HG03442 (cell line): Measurements from ENCODE around the gene WFDC1.

Experiments
- ATAC-seq: cut with Tn5 transposase; IDR thresholded peaks from one replicate; pipeline ENCODE4 v1.9.1; 2021; ENCODE audit warnings: mild to moderate bottlenecking, moderate library complexity; ENCODE audit not compliant: unreplicated experiment

WFDC1 gene

DNA sequence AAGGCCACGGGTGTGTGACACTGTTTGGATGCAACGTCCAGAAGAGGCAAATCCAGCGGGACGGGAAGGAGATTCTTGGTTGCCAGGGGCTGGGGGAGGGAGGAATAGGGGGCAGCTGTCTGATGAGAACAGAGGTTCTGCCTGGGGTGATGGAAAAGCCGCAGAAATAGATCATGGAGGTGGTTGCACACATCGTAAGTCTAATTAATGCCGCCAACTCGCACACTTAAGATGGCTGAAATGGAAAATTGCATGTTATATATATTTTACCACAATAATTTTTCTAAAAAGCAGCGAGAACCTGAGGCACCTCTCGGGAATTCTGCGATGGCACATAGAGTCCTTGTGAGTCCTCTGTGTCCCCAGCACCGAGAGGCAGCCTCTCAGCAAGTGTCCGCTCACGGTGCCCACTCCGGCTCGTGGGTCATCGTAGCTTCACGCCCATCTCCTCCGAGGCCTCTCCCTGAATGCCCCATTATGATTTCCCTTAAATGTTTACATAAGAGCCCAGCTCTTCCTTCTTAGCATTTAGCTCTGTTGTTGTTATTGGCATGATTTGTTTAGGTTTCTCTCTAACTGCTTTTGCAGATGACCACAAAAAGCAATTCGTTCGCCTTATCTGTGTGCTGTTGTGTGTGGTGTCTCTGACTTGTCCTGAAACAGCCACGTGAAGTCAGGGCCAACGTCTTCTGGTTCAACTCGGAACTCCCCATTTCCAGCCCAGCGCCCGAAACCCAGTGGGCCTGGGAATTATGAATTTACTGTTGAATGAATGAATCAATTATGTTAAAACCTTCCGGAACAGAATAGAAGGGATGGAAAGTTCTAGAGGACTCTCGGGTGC, 7.7 kb downstream of the WFDC1 start:
- no peak for ATAC-seq

- no peak for ATAC-seq
Observed at GRCh38 chr16:84303023-84303422, 8.3 kb downstream of the WFDC1 start.

- ATAC-seq, result no peak
Observed at GRCh38 chr16:84303516-84303915, 8.8 kb downstream of the WFDC1 start.

DNA sequence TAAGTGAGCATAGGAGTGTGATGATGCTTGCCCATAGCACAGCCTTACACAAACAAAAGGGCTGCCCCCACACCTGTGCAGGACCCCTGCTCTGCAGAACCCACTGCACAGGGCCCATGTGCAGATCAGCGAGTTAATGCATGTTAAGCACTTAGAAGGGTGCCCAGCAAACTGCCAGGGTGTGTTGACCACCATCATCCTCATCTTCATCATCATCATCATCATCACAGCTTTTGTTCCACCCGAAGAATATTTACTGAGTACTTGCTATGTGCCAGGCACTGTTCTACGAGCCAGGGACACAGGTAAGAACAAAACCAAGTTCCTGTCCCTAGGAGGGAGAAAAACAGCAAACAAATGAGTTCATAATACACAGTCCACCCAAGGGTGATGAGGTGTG, 11.9 kb downstream of the WFDC1 start:
- no peak for ATAC-seq

DNA sequence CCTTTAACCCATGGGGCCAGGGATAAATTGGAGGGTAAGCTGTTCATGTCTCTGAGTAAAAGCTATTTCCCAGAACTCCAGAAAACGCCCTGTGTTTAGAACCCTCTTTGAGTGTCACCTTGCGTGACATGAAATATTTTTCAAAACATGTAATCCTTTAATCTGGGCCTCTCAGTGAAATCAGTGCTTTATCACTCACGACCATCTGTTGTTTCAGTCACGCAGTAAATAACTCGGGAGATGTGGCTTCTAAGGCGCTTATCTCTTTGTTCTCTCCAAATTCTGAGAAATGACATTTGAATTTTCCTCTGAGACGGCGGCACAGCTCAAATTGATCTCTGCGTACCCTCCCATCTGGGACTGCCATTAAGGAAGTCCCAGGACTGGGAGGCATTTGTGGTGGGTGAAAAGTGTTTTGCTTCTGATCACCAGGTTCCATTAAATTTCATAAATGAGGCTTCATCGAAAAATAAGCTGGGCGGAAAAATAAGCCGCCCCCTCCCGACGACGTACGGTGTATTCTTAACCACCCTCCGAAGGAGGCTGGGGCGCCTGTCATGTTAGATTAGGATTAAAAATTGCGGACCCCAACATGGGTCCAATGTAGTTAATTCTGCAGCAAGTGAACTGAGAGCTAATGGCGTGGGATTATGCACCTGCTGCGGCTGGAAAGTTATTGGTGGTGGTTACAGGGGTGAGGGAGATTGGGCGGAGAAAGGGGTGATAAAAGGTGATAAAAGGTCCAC, 12.7 kb downstream of the WFDC1 start:
- no peak for ATAC-seq

GRCh38 chr16:84308120-84308519, 13.4 kb downstream of the WFDC1 start:
- no peak for ATAC-seq

- ATAC-seq, result no peak
Observed at GRCh38 chr16:84310642-84311041, 16.0 kb downstream of the WFDC1 start.

GRCh38 chr16:84312783-84313382, 18.2 kb downstream of the WFDC1 start:
- ATAC-seq, result no peak

GRCh38 chr16:84313921-84314320, 19.2 kb downstream of the WFDC1 start:
- ATAC-seq, result no peak

GRCh38 chr16:84314373-84314772, 19.7 kb downstream of the WFDC1 start:
- ATAC-seq, result no peak

DNA sequence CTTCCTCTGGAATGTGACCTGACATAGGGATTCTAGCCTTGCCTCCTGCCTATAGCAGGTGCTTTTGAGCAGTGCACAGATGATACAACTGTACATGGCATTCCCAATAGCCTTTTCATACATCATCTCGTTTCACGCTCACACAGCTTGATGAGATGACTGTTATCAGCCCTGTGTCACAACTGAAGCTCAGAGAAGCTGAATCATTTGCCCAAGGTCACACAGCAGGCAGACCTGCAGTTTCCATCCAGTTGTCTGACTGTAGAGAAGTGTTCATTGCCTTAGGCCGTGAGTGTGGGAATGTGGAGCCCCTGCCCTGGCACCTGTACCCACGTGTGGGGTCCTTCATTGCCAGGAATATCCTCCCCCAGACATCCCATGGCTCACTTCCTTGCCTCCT, 20.1 kb downstream of the WFDC1 start:
- no peak for ATAC-seq

DNA sequence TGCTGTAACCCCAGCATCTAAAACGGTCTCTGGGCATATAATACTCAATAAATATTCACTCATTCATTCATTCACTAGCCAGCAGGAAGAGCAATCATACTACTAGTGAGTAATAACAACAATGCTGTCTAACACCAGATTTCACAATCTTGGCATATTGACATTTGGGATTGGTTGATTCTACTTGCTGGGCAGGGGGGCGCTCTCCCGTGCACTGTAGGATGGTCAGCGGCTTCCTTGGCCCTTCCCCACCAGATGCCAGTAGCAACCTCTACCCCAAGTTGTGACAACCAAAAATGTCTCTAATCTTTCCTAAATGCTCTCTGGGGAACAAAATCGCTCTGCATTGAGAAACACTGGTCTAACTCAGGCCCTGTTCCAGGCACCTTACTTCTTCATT, 20.7 kb downstream of the WFDC1 start:
- no peak for ATAC-seq

- no peak for ATAC-seq
Observed at GRCh38 chr16:84318091-84318975, 23.7 kb downstream of the WFDC1 start.

- no peak for ATAC-seq
Observed at GRCh38 chr16:84319146-84319760, 24.6 kb downstream of the WFDC1 start.

- ATAC-seq, result no peak
Observed at GRCh38 chr16:84320511-84320910, 25.8 kb downstream of the WFDC1 start.

DNA sequence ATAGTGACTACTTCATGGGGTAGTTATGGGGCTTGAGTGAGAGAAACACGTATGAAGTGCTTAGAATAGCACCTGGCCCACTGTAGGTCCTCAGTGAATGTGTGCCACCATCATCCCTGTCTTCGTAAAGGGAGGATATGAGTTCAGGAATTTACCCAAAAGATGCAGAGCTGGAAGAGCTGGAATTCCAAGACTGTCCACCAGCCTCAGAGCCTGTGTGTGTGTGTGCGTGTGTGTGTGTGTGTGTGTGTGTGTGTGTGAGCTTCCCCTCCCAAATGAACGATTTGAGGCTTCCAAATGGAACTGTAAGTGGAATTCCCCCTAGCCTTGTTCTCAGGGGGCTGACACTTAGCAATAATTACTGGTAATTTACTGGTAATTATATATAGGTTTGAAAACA, 27.3 kb downstream of the WFDC1 start:
- no peak for ATAC-seq

- ATAC-seq, result no peak
Observed at GRCh38 chr16:84322749-84323148, 28.1 kb downstream of the WFDC1 start.

GRCh38 chr16:84323606-84324005, 28.9 kb downstream of the WFDC1 start:
- no peak for ATAC-seq

- ATAC-seq, result no peak
Observed at GRCh38 chr16:84324434-84325262, 30.0 kb downstream of the WFDC1 start.

DNA sequence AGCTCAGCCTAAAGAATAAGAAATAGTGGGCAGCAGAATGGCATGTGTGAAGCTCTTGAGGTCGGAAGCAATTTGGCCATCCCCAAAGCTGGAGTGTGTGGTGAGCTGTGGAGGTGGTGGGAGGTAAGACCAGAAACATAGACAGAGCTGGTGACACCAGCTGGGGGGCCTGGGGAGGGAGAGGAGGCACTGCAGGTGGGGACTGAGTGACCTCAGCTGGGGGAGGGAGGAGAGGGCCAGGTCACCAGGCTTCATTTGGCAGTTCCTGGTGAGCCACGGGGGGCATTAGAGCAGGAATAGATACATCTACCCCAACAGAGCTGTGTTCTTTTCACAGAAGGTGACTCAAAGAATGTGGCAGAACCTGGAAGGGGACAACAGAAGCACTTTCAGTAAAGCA, 31.9 kb downstream of the WFDC1 start:
- ATAC-seq, result no peak
